Large intestine (tissue), 3 donors: ENCODE results near the gene NMRK1. TPM values are rescaled to one million over a fixed set of nuclear protein-coding genes. Genes with fewer than 3 reads are reported as not detected.

ENCODE experiments used
- DNase-seq, 2 donors: peaks; one replicate each; pipeline versions ENCODE4 v3.0.0 to v3.0.0-alpha.2; 2013
- H3K27ac ChIP-seq: one replicate; pipeline ENCODE4 v1.5.1; 2013; ENCODE audit warnings: low read length
- H3K27me3 ChIP-seq: 2 replicates; pipeline ENCODE4 v1.6.1; 2013; ENCODE audit warnings: low read length; ENCODE audit not compliant: control insufficient read depth, insufficient read depth
- H3K36me3 ChIP-seq: 2 replicates; pipeline ENCODE4 v1.6.1; 2013; ENCODE audit warnings: low read length; ENCODE audit not compliant: control insufficient read depth, insufficient read depth
- H3K4me1 ChIP-seq: one replicate; pipeline ENCODE4 v1.6.1; 2013; ENCODE audit warnings: low read length; ENCODE audit not compliant: control insufficient read depth, insufficient read depth
- H3K4me3 ChIP-seq: one replicate; pipeline ENCODE4 v1.5.1; 2013; ENCODE audit warnings: low read length
- H3K9me3 ChIP-seq: one replicate; pipeline ENCODE4 v1.6.1; 2013; ENCODE audit warnings: mild to moderate bottlenecking, low read depth, low read length, moderate library complexity; ENCODE audit not compliant: control insufficient read depth
- WGBS: methylation state at CpG from one replicate; pipeline ENCODE4 v1.1.5; 2013; ENCODE audit warnings: low lambda C conversion rate; ENCODE audit not compliant: insufficient coverage; 5-methylcytosine and 5-hydroxymethylcytosine counted together
- polyA plus RNA-seq: library from polyadenylated mRNA; unstranded; fragments of 120-200 nt; gene quantifications from one replicate; pipeline ENCODE4 v1.2.1, GENCODE V29; 2013

NMRK1 gene
- polyA plus RNA-seq, 1 donor, result 39.8 TPM

DNA sequence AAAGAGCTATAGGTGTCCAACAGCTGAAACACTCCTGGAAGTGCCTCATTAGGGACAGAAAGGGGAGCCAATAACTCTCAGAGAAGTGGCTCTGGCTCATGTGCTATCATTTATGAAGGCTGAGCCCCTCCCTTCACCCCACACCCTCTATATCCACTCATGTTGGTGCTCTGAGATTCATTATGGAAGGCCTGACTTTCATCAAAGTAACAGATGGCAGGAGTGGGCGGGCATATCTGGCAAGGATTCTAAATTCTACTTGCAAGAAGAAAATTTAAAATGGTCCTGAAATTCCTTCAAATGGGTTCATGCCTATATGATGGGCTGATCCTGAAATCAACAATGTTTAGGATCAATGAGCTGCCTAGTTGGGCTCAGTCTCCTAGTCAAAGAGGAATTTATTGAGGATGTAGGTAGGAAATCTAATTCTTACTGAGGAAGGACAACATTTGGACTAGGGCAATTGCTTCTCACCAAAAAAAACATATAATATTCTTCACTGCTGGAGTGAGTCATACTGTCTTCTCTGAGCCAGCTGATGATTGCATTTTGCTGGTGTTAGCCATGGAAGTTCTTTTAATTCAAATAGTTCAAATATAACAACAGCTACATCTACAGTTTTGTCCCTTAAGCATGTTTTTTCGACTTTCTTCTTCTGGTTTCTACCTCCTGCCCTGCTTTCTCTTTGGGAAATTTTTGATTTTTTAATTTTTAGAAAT lies 23.5 kb downstream of the NMRK1 start:
- no peaks in the 10 kb centered on the region for H3K9me3 ChIP-seq
- no peaks in the 10 kb centered on the region for H3K4me1 ChIP-seq
- peaks cover 9% of the 10 kb centered on the region for H3K36me3 ChIP-seq
- no peaks in the 10 kb centered on the region for H3K27me3 ChIP-seq
- 91% methylated on average over 1 of the region's 2 CpGs for WGBS
- no peak for DNase-seq
- no peak overlapping the region for H3K4me3 ChIP-seq
- H3K27ac ChIP-seq, result no peak overlapping the region

DNA sequence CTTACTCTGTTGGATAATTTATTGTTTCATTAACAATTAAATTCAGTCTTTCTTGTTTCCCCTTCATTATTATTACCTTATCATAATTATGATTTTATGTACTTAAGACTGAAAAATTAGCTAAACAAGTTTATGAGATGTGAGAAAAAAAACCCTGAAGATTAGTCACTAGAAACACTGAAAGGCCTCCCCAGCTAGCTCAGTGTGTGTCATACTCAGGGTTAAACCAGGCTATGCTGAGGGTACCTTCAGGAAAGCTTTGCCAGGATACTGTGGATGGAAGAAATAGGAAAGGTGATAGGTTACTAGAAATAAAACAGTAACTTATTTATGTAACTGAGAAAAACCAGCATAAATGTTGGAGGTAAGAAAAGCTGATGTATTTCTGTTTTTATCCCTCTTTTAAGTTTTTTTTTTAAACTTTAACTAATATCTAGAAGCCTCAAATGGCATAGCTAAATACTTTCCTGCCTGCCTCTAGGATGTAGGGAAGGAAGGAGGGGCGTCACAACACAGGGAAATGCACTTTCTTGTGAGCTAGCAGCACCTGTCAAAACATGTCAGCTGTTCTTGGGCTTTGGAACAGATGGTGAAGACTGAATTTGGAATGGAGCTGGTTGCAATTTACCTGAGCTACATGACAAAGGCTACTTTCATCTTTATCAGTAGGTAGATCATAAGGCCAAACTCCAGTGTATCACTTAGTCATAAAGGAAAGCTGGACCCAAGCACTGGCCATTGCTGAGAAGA lies 24.2 kb downstream of the NMRK1 start:
- Histone ChIP-seq H3K4me3 (no peak overlapping the region), H3K9me3 (no peaks in the 10 kb centered on the region), H3K36me3 (peaks cover 9% of the 10 kb centered on the region), H3K4me1 (no peaks in the 10 kb centered on the region), H3K27ac (no peak overlapping the region), H3K27me3 (no peaks in the 10 kb centered on the region)
- no CpG with 5 or more reads among the region's 1 CpG for WGBS
- no peak for DNase-seq

DNA sequence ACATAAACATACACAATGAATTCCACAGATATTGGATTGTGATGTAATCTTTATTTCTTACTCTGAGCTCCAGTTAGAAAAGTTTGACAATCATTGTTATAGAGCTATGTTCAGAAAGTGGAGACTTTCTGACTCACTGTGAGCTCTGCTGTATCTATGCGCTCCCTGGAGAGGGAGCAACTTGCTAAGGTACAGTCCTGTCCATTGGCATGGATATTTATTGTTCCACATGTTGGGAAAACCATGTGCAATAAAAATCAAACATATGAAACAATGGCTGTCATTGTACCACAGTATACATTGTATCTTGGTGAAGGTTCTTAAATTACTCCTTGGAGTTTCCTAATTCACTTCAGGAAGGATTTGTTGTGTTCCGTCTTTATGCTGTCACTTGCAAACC lies 26.8 kb downstream of the NMRK1 start:
- WGBS, result 100% methylated on average over 1 of the region's 2 CpGs
- Histone ChIP-seq H3K27ac (no peak overlapping the region), H3K4me3 (no peak overlapping the region), H3K27me3 (no peaks in the 10 kb centered on the region), H3K4me1 (no peaks in the 10 kb centered on the region), H3K9me3 (no peaks in the 10 kb centered on the region), H3K36me3 (peaks cover 2% of the 10 kb centered on the region)
- DNase-seq, result no peak

DNA sequence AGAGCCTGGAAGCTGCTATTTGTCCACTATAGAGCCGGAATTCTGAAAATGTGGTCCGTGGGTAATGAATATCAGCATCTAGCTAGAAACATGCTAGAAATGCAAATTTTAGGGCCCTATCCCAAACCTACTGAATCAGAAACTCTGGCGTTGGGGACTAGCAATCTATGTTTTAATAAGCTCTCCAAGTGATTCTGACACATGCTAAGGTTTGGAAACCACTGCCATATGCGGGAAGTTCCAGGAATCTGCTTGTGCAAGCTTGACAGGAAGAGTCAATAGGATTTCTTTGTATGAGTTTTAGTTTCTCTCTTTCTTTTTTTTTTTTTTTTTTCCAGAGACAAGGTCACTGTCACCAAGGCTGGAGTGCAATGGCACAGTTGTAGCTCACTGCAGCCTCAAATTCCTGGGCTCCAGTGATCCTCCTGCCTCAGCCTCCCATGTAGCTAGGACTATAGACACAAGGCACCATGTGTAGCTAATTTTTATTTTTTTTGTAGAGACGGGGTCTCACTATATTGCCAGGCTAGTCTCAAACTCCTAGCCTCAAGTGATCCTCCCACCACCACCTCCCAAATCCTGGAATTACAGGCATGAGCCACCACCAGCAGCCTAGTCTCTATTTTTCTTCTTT lies 33.5 kb downstream of the NMRK1 start:
- Histone ChIP-seq H3K9me3 (no peaks in the 10 kb centered on the region), H3K4me3 (no peak overlapping the region), H3K27me3 (no peaks in the 10 kb centered on the region), H3K4me1 (no peaks in the 10 kb centered on the region), H3K36me3 (no peaks in the 10 kb centered on the region), H3K27ac (no peak overlapping the region)
- no peak for DNase-seq
- whole genome bisulfite sequencing, result no CpG with 5 or more reads among the region's 5 CpGs

DNA sequence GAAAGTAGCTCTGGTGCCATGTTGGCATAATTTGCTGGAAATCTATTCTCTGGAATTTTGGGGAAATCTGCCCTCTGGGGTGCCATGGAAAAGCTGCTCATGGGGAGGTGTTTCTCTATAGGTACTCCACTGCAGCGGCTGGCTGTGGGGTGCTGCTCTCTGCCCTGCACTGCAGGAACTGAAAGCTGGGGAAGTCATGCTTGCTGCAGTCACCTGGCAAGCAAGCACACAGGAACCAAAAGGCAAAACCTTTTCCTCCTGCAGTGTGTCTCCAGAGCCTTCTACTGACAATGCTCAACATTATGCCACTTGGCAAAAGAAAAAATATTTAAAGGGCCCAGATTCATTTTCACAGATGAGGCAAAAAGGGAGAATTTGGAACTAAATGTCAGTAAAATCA lies 34.1 kb downstream of the NMRK1 start:
- H3K27me3 ChIP-seq, result no peaks in the 10 kb centered on the region
- no CpG with 5 or more reads among the region's 1 CpG for WGBS
- no peak for DNase-seq

DNA sequence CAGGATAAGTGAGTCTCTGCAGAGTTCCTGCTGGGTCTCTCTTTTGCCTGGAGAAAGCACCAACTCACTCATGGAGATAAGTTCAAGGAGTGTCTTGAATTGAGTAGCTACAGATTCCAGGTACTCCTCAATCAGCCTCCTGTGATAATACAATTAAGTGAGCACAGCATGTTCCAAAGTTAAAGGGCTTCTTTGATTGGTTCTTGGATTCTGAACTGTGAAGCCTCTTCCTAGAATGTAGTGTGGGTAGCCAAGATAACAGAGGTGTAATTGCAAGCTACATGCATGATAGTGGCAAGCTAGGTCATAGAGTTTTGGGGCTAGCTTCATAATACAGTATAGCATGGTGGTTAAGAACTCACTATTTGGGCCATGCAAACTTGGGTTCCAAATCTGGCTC lies 36.7 kb downstream of the NMRK1 start:
- H3K36me3 ChIP-seq, result no peaks in the 10 kb centered on the region
- no peak overlapping the region for H3K27ac ChIP-seq
- no peak for DNase-seq
- H3K27me3 ChIP-seq, result no peaks in the 10 kb centered on the region
- H3K4me1 ChIP-seq, result no peaks in the 10 kb centered on the region
- H3K4me3 ChIP-seq, result no peak overlapping the region
- H3K9me3 ChIP-seq, result no peaks in the 10 kb centered on the region

More for the DNA sequence above, 34.1 kb downstream of the NMRK1 start:
- no peak overlapping the region for H3K4me3 ChIP-seq
- no peak overlapping the region for H3K27ac ChIP-seq
- no peaks in the 10 kb centered on the region for H3K36me3 ChIP-seq
- no peaks in the 10 kb centered on the region for H3K4me1 ChIP-seq
- no peaks in the 10 kb centered on the region for H3K9me3 ChIP-seq

DNA sequence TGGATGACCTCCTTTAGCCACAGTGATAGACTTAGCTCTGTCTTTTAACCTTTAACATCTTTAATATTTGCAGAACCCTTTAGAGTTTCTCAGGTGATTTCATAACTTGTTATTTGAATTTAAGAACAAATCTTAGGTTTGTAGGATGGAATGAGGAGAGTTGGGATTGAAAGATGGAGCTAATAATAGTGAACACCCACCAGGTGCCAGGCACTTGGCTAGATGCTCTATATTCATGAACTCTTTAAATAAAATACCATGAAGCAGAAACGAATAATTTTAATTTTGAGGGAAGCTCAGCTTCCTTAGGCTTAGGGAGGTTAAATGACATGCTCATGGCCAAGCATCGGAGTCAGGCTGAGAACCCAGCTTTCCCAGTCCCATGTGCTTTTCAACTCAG lies 40.4 kb downstream of the NMRK1 start:
- WGBS, result 0% methylated on average over 1 of the region's 2 CpGs
- Histone ChIP-seq H3K4me3 (no peak overlapping the region), H3K27ac (no peak overlapping the region), H3K4me1 (no peaks in the 10 kb centered on the region), H3K27me3 (no peaks in the 10 kb centered on the region), H3K36me3 (no peaks in the 10 kb centered on the region), H3K9me3 (no peaks in the 10 kb centered on the region)
- DNase-seq, result no peak

DNA sequence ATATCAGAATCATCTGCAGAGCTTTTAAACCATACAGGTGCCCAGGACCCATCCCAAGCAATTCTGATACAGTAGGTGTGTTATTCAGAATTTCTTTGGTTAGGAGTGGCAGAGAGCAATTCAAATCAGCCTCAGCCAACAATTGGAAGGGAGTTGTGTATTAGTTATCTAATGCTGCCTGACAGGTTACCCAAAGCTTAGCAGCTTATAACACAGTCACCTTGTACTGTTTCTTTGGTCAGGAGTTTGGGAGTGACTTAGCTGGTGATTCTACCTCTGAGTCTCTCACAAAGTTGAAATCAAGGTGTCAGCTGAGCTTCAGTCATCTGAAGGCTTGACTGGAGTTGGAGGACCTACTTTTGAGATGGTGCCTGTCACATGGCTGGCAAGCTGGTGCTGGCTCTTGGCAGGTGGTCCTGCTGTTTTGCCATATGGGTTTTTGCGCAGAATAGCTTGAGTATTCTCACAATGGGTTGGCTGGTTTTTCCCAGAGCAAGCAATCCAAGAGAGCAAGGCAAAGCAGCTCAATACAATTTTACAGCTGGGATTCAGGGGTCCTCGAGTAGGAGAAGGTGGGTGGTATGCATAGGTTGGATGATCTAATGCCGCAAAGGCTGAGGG lies 41.1 kb downstream of the NMRK1 start:
- Histone ChIP-seq H3K27ac (no peak overlapping the region), H3K4me3 (no peak overlapping the region), H3K9me3 (no peaks in the 10 kb centered on the region), H3K36me3 (no peaks in the 10 kb centered on the region), H3K27me3 (no peaks in the 10 kb centered on the region), H3K4me1 (no peaks in the 10 kb centered on the region)
- WGBS, result no CpG with 5 or more reads among the region's 3 CpGs
- DNase-seq, result no peak

DNA sequence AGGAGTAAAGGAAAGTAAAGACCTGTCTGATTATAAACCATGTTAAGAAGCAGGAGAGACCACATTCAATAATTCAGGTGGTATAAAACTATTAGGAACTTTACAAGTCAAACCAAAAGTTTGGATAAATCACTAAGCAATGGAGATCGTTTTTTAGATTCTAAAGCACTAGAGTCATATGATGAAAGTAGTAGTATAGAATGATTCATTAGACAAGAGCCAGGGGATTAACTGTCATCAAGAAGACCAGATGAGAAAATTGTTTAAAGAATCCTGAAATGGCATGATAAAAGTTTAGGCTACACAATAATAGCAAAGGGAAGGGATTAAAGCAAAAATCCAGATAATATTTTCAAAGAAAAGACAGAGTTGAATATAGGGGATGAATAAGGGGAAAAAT lies 46.9 kb downstream of the NMRK1 start:
- Histone ChIP-seq H3K27ac (no peak overlapping the region), H3K4me1 (no peaks in the 10 kb centered on the region), H3K9me3 (no peaks in the 10 kb centered on the region), H3K27me3 (no peaks in the 10 kb centered on the region), H3K4me3 (no peak overlapping the region), H3K36me3 (no peaks in the 10 kb centered on the region)
- no peak for DNase-seq
- no CpG with 5 or more reads among the region's 1 CpG for WGBS

DNA sequence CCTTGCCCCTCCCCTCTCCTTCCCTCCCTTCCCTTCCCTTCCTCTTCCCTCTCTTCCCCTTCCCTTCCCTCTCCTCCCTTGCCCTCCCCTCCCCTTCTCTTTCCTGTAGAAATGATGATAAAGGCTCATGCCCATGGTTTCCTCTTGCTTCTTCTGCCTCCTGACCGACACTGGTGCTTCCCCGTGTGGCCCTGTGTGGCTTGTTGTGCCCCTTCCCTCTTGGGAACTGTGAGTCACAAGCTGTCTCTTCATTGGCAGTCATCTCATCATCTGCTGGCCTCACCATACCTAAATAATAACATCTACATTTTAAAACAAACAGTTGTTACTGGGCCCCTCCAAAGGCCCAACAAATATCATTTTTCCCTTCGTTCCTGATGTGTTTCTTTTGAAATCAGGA lies 48.2 kb downstream of the NMRK1 start:
- Histone ChIP-seq H3K27me3 (no peaks in the 10 kb centered on the region), H3K36me3 (no peaks in the 10 kb centered on the region)
- WGBS, result no CpG with 5 or more reads among the region's 3 CpGs

More for the DNA sequence above, 48.2 kb downstream of the NMRK1 start:
- H3K4me3 ChIP-seq, result no peak overlapping the region
- no peak for DNase-seq
- no peak overlapping the region for H3K27ac ChIP-seq
- no peaks in the 10 kb centered on the region for H3K9me3 ChIP-seq
- H3K4me1 ChIP-seq, result no peaks in the 10 kb centered on the region
